WI38 (cell line): ENCODE measurements around the gene CYP3A5.

Experiments
- H3K4me3 ChIP-seq: 2 replicates; pipeline ENCODE4 v1.5.1; 2011; ENCODE audit warnings: low read depth, mild to moderate bottlenecking, control low read depth, low read length
- TF ChIP-seq, protein P1 (sequence below): IDR thresholded peaks from 2 replicates; pipeline ENCODE4 v1.5.1; 2012; ENCODE audit warnings: low read depth, mild to moderate bottlenecking, control low read depth, low read length

Gene CYP3A5

DNA sequence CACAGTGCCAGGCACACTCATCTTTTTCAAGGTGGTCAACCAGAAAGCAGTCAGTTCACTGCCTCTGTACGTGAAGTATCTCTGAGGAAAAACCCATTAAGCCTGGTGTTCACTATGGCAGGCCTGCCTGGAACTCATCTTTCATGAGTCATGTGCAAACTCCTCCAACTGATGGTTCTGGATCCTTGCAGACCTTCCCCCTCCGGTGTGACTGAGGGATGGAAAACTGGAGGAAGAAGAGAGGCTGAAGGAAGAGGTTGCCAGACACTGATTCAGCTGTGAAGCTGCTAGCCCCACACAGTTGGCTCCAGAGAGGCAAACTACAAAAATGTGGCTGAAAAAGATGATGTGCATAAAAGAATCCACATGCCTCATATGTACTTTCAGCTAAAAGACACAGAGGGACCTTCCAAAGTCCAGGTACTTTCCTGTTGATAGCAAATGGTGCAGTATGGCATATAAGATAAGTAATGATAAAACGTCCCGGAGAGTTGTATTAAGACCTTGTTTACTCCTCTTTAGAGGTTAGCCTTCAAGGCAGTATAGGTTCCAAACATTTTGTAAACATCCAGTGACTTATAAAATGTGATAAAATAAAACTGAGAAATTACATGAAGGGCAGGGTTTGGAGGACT, 2.7 kb downstream of the CYP3A5 start:
- H3K4me3 ChIP-seq: no peak overlapping the region
- TF ChIP-seq, protein P1, sequence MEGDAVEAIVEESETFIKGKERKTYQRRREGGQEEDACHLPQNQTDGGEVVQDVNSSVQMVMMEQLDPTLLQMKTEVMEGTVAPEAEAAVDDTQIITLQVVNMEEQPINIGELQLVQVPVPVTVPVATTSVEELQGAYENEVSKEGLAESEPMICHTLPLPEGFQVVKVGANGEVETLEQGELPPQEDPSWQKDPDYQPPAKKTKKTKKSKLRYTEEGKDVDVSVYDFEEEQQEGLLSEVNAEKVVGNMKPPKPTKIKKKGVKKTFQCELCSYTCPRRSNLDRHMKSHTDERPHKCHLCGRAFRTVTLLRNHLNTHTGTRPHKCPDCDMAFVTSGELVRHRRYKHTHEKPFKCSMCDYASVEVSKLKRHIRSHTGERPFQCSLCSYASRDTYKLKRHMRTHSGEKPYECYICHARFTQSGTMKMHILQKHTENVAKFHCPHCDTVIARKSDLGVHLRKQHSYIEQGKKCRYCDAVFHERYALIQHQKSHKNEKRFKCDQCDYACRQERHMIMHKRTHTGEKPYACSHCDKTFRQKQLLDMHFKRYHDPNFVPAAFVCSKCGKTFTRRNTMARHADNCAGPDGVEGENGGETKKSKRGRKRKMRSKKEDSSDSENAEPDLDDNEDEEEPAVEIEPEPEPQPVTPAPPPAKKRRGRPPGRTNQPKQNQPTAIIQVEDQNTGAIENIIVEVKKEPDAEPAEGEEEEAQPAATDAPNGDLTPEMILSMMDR: no peak

- H3K4me3 ChIP-seq: no peak overlapping the region
- TF ChIP-seq, protein P1: no peak
Measured at GRCh38 chr7:99674995-99675742, 4.6 kb downstream of the CYP3A5 start.

DNA sequence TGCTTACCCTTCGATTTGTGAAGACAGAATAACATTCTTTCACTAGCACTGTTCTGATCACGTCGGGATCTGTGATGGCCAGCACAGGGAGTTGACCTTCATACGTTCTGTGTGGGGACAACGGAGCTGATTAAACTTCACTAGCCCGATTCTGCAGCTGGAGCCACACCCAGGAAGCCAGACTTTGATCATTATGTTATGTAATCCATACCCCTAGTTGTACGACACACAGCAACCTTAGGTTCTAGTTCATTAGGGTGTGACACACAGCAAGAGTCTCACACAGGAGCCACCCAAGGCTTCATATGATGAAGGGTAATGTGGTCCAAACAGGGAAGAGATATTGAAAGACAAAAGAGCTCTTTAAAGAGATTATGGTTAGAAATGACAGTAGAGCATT, 7.2 kb downstream of the CYP3A5 start:
- no peak overlapping the region for H3K4me3 ChIP-seq
- TF ChIP-seq, protein P1: no peak

- TF ChIP-seq, protein P1: no peak
- H3K4me3 ChIP-seq: no peak overlapping the region
Measured at GRCh38 chr7:99669782-99670181, 10.0 kb downstream of the CYP3A5 start.

DNA sequence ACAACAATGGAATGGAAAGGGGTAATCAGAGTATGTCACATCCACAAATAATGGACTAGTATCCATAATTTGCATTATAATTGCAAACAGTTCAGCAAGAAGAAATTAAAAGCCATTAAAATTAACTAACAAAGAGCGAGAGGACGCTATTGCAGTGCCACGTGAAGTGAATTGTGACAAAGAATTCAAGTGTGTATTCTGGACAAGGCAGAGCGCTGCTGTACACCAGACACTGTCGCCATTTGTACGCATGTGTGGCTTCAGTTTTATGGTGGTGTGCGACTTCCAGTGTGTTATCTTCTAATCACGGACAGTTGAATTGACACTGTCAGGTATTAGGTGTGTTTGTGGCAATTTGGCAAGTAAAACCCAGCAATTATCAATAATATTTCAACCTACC, 11.3 kb downstream of the CYP3A5 start:
- TF ChIP-seq, protein P1: no peak

DNA sequence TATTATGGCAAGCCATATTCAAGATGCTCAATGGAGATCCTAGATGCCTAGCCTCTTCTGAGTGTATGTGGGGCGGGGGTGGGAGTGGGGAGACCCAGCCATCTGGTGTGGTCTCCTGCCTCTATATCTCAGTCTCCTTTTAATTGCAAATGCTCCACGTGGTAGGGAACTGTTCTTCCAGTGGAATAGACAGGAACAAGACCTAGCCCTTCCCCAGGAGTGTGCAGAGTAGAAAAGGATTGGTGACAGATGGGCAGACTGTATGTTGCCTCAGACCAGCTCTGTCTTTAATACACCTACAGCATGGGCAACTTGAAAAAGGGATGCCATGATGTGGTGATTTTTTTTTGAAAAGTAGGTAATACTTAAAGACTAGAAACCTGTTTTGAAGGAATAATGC, 12.6 kb downstream of the CYP3A5 start:
- TF ChIP-seq, protein P1: no peak
- no peak overlapping the region for H3K4me3 ChIP-seq

More for the DNA sequence above, 11.3 kb downstream of the CYP3A5 start:
- no peak overlapping the region for H3K4me3 ChIP-seq

- no peak overlapping the region for H3K4me3 ChIP-seq
- TF ChIP-seq, protein P1: no peak
Measured at GRCh38 chr7:99666013-99666395, 13.8 kb downstream of the CYP3A5 start.
